Measurements from ENCODE around the gene MEGF6. TPM values are rescaled to one million over a fixed set of nuclear protein-coding genes. Genes with fewer than 3 reads are reported as not detected.

MEGF6 gene
- total RNA-seq, 1 donor from 2014 or later = 120 TPM

DNA sequence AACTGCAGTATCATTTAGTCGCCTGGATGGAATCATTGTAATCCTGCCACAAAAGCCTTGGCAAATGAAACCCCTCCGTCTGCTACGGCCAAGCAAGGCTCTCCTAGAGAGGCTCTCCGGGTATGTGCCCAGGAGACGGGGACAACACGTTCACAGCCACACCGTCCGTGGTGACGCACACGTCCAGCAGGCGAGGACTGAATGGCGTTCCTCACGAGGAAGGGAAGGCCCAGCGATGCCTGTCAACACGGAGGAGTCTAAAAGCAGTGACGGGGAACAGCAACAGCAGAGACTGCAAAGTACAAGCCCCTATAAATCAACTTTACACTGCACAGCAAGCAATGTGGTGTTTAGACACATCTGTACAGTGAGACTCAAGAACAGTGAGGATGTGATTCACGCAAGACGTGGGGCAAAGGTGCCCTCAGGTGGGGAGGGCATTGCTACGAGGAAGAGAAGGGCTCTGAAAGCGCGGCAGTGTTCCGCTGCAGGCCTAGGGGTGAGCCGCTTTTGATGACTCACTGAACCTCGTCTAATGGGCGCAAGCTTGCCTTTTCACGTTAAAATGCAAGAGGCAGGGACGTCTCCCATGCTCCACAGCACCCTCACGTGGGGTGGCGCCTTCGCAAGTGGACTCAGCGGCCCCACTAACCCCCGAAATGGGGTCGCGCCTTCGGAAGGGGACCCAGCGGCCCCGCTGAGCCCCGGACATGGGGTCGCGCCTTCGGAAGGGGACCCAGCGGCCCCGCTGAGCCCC lies 31.8 kb upstream of the MEGF6 start:
- no peak for DNase-seq

DNA sequence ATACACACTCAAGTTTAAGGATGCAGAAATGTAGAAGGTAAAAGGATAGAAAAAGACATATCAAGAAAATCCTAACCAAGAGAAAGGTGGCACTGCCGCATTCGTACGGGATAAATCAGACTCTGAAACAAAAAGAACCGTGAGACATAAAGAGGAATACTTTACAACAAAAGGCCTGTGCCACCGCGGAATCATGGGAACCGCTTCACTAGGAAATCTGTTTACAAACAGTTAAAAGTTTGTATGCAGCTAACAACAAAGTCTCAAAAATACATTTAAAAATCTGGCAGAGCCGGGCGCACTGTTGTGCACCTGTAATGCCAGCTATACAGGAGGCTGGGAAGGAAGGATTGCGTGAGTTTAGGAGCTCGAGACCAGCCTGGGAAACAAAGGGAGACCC lies 30.5 kb upstream of the MEGF6 start:
- no peak for DNase-seq

DNA sequence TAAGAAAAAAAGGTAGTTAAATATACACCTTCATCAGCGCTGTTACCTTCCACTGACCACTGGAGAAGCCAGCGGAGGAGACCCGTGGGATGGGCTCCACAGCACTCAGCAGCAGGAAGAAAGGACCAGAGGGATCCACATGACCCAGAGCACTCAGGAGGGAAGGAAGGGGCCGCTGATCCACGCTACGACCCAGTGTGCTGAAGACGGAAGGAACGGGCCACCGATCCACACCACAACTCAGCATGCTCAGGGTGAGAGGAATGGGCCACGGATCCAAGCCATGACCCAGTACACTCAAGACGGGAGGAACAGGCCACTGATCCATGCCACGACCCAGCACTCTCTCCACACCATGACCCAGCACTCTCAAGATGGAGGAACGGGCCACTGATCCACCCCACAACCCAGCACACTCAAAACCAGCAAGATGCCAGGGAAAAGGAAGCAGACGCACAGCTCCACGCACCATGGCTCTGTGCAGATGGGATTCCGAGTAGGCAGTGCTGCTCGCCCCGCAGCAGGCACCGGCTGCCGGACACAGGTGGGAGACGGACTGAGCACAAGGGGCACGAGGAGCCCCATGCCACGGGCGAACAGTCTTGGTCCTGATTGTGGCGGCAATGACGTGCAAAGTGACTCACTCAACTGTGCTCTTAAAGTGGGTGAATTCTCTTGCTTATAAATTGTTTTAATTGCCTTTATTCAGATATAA lies 29.9 kb upstream of the MEGF6 start:
- no peak for DNase-seq

DNA sequence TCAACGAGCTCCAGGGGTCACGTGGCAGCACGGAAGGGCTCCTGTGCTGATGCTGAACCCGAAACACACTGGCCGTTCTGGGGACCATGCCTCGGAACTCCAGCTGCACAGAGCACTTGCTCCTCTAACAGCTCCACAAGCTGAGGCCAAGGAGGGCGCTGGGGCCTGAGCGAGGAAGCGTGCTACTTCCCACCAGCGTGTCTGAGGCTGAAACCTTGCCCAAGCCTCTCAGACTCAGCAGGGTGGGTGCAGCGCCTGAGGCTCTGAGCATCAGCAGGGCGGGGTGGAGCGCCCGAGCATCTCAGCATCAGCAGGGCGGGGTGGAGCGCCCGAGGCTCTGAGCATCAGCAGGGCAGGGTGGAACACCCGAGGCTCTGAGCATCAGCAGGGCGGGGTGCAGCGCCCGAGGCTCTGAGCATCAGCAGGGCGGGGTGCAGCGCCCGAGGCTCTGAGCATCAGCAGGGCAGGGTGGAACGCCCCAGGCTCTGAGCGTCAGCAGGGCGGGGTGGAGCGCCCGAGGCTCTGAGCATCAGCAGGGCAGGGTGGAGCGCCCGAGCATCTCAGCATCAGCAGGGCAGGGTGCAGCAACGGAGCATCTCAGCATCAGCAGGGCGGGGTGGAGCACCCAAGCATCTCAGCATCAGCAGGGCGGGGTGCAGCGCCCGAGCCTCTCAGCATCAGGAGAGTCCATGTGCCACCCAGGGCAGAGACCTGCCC lies 29.0 kb upstream of the MEGF6 start:
- no peak for DNase-seq

DNA sequence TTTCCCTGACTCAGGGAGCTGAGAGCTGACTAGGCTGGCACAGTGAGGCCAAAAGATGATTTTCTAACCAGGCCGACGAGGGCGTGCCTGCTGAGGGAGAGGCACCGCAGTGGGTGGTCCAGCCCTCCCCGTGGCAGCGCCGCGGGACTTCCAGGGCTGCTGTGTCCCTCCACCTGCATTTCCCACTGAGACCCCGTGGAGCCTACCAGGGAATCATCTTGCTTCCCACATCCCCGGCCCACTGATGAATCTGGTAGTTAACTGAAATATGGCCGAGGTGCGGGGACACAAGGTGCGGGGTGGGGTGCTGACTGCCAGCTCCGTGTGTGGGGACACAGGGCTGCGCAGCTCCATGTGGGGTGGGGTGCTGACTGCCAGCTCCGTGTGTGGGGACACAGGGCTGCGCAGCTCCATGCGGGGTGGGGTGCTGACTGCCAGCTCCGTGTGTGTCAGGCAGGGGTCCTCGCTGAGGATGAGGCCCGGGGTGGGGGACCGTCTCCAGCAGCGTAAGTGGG lies 28.1 kb upstream of the MEGF6 start:
- no peak for DNase-seq

DNA sequence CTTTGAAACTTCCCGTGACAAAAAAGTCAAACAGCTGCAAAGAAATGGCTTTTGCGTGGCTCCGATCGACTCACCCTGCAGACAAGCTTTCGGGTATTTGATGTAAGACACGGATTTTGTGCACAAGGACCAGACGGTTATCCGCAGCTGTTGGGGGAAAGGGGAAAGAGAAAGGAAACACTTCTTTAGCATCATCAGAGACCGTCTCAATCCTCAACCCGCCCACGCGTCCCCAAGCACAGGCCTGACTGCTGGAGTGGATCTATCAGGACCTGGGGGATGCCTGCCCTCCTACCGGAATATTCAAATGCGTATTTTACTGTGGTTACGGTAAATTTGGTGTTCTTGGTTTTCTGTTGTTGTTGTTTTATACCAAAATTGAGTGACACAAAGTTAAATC lies 27.4 kb upstream of the MEGF6 start:
- DNase-seq = no peak

DNA sequence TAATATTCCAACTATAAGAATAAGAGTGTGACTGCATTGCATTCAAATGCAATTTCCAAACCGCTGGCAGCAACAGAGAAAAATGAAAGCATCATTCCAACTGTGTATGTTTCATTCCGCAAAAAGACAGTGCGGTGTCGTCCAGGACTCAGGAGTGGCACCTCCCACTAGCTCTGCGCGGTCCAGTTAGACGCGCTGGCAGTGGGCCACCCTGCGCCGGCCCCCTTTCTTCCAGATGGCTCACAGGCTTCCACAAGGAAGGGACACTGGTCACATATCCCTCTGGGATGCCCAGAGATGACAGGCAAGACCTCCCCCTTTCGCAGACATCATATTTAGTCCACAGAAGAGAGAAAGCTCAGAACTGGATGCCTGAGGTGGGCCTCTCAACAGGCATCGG lies 26.7 kb upstream of the MEGF6 start:
- DNase-seq = no peak

DNA sequence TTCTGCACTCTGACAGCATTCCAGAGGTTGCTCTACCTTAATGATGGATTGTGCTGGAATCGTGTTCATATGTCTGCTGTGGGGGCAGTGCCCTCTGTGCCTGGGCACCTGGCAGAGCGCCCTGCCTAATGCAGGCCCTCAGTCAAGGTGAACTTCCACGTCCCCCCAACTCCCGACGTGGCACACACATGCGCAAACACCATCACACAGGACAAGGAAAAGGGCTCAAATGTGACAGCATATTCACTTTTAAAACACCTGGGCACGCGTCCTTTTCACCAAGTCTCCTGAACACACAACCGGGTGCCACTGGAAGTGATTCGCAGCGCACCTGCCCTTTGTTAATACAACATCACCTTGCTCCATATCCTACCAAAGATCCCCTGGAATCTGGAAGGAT lies 25.2 kb upstream of the MEGF6 start:
- no peak for DNase-seq

DNA sequence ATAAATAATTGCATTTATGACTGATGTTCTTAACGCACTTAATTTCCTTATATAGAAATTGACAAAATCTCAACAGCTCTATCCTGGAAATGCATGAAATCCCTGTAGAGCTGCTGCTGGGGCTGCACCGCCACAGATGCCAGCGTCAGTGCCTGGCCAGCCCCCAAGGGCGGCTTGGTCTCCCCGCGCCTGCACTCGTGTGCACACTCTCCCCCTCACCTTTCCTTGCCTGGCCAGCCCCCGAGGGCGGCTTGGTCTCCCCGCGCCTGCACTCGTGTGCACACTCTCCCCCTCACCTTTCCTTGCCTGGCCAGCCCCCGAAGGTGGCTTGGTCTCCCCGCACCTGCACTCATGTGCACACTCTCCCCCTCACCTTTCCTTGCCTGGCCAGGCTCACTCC lies 24.8 kb upstream of the MEGF6 start:
- no peak for DNase-seq

DNA sequence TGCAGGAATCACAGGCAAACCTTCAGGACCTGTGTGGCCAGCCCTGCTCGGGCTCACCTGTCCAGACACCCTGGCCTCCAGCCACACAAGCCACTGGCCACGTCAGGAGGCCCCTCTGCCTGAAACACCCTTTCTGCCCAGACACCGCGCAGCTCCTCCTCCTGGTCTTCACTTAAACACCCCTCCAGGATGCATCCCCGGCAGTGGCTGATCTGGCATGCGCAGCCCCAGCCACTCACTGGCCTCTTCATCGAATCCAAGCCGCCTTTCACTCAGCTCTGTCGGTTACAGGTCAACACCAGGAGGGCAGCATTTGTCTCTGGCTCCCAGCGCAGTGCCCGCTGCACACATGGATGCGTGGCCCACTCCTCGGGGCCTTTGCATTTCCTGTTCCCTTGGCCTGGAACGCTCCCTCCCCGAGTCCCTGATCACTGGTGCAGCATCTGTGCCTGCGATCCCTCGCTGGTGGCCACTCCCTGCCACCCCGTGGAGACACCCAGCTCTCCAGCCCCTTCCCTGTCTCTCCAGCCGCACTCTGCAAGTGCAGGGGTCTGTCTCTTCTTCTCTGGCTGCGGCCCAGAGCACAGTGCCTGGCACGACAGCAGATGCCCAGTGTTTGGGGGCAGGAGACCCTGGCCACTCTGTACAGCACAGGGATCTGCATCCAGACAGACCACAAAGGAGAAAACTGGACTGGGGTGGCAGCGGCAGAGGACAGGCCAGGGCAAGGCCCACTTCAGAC lies 22.9 kb upstream of the MEGF6 start:
- no peak for DNase-seq

DNA sequence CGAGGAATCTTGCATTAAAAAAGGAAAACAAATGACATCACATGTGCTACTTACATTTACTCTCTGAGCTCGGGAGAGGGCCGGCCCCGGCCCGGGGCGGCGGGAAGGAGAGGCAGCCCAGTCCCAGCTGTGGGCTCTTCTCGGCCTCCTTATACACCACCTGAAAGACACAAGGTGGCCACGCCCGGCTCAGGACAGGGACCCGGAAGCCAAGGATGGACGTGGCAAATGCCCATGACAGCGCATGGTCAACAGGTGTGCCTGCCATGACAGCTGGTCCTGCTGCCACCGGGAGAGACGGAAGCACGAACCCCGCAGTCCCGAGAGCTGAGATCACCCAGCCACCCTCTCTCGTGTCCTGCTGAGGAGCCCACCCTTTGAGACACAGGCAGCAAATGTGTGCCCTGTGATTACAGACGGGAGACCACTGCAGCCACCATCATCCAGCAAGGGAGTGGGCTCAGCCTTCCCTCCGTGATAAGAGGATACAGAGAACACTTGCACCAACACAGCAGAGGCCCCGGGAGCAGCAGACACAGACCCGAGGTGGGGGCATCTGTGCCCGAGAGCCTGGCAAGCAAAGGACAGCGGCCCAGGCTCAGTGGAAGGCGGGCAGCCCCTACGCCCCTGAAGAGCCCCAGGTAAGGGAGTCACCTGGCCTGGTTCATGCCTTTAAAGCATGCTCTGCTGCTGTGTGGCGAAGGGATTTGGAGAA lies 22.2 kb upstream of the MEGF6 start:
- DNase-seq = no peak

DNA sequence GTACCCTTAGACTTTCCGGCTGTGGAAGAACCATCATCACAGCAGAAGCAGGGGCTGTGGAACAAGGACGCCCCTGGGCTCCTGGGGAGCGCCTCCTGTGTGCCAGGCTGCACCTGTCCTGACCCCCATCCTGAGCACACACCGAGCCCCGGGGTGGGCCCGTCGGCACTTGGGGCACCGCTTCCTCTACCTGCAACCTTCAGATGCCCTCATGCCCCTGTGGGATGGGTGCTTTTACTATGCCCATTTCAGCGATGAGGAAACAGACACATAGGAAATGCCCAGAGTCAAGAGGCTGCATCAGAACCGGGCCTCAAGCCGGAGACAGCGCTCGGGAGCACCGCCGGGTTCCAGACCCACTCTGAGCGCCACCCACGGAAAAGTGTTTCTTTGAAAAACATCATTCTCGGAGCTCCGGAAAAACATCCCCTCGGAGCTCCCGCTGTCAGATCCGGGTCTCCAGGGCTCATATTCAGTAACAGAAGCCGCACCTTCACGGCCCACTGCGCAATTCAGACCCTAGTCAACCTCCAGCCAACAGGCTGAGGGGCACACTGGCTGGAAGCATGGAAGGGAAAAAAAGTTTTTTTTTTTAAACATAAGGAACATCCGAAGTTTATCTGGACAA lies 21.5 kb upstream of the MEGF6 start:
- DNase-seq = no peak

DNA sequence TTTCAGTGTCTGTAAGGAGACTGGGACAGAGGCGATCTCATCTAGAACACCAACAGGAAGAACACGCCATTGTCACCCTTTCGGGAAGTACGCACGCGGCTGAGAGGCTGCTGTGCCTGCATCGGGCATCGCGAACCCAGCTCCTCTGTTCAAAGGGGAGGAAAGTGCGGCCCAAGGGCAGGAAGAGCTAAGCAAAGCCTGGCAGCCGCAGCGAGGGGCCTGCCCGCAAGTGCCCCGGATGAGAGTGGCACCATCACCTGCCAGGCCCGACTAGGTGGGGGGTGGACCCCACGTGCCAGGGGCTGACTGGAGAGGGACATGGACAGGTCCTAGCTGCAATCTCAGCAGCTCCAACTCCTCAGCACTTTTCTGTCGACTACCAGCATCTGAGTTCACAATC lies 21.0 kb upstream of the MEGF6 start:
- DNase-seq = no peak

DNA sequence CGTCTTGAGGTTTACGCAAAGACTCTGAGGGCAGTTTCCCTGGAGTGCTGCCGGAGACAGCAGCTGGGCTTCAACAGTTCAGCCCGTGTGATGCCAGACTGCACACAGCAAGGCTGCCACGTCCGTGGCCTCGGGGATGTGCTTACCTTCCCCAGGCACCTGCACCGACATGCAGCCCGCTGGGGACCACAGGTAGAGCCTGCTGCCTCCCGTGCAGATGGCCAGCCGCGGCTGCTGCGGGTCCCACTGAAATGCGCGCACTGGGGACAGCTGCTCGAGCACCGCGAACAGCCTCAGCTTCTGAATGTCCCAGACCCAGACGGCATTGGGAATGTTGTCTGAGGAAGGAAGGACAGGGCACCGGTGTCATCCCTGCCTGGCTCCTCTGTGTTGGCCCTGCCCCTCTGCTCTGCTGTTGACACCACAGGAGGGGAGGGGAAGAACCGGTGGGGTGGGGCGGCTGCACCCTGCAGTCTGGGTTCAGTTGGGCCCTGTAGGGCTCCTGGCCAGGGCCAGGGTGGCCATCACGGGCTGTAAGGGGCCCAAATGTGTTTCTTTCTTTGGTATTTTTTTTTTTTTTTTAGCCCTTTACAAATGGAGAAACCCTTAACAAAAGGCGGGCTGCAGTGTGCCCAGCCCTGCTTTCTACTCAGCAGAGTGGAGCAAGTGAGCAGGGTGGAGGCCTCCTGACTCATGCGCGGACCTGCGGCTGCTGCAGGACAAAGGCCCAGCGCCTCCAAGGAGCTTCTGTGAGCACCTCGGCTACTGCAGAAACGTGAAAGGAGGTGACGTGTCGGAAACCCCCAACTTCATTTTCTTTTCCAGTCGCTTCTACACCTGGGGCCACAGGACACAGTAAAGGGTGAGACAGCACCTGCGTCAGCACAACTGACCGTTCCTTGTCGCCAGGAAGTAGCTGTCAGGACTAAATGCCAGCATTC lies 20.3 kb upstream of the MEGF6 start:
- DNase-seq = no peak

DNA sequence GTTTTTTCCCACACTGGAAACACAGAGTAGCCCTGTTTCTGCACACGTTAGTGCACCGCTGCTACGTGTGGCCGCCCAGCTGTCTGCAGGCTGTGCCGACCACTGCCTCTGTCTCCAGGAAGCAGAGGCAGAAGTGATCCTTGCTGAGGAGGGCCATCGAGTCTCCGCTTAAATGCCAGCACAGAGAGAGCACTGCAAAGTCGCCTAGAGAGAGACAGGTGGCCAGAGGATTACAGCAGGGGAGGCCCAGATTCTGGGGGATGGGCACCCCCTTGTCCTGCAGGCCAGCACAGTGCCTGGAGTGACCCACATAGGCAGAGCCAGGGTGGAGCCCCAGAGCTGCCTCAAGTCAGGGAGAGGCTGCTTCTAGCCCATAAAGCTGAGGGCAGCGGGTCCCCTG lies 19.6 kb upstream of the MEGF6 start:
- DNase-seq = no peak

DNA sequence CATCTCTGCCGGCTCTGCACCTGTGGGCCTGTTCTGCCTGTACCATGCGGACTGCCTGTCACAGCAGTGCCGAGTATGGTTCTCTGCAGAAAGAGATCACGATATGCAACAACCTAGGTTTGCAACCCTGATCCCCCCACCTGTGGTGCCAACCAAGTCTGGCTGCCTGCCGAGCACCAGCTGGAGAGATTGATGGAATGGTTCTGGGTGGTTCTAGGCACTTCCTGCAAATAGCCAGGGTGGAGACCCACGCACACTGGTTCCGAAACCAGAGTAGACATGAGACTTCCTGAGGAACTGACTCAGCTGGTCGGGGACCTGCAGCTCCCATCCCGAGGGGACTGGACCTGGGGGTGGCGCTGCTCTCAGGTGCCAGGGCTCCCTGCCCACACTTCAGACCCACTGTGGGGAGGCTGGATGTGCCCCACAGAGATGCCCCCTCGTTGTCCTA lies 18.9 kb upstream of the MEGF6 start:
- DNase-seq = peak; percentile 30

DNA sequence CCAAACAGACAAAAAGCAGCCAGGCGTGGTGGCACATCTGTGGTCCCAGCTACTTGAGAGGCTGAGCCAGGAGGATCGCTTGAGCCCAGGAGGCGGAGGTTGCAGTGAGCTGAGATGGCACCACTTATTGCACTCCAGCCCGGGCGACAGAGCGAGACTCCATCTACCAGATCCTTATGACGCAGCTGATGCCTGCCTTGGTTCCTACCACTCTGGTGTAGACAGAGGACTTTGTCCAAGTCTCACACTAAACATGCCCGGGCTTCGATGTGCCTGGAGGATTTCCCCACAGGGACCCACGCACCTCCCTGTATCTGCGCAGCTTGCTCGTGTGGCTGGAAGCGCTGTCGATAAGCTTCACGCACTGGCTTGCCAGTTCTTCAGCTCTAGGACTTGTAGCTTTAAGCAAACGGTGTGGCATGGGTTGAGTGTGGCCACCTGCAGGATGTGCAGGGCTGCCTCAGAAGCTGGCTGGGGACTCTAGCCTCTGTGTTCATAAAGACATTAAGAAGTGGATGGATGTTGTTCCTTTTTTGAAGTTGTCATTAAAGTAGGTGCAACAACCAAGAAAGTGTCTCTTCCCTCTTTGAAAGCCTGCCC lies 18.4 kb upstream of the MEGF6 start:
- no peak for DNase-seq

DNA sequence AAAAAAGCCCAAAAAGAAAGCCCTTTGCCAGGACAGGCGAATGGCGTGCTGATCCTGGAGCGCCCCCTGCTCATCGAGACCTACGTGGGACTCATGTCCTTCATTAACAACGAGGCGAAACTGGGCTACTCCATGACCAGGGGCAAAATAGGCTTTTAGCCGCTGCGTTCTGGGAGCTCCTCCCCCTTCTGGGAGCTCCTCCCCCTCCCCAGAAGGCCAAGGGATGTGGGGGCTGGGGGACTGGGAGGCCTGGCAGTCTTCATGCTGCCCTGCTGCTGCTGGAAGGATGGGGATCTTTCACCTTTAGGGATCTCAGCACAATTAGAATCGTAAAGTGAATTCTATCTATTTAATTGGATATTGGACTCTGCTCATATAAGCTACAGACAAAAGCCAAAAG lies 17.1 kb upstream of the MEGF6 start:
- DNase-seq = no peak

DNA sequence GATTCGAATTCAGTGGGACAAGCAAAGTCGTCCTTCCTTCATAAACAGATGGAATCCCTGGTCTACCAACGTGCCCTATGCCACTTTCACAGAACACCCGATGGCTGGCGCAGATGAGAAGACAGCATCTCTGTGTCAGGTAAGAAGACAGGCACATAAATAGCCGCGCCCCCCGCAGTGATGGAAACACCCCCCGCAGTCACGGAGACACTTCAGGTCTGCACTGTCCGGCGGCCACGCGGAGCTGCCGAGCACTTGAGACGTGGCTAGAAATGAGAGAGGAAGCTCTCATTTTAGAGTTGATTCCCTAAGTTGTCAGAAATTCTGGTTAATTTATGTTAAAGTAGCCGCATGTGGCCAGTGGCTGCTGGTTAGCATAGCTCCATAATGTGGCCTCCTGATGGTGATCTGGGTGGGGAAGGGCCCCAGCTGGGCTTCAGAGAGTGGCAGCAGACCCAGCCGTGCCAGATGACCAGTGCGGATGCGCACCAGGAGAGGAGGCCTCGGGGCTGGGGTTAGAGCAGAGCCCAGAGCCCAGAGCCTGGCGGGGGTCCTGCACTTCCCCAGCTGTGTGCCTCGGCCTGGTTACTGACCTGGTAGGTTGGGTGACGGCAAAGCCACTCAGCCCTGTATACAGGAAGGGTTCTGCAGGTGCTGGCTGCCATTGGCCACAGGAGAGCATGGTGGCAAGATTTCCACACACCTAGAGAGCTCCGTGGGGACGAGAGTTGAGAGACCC lies 16.4 kb upstream of the MEGF6 start:
- DNase-seq = no peak
